PFSK-1 (cell line): Measurements from ENCODE around the gene ADCK2.
A peak's percentile ranks its signal among the peaks of the same experiment; 100 is the strongest.

Experiments used
- FOXP2 ChIP-seq: optimal IDR thresholded peaks from 2 replicates; pipeline ENCODE3; 2011; ENCODE audit warnings: borderline replicate concordance, control low read depth, inconsistent platforms; ENCODE audit not compliant: insufficient read depth; ENCODE audit errors: extremely low read length, extremely low read depth
- POLR2AphosphoS5 ChIP-seq: IDR thresholded peaks from 2 replicates; pipeline ENCODE4 v1.6.1; 2012; ENCODE audit warnings: low read depth, mild to moderate bottlenecking, control low read depth, low read length, moderate library complexity
- SIN3A ChIP-seq: IDR thresholded peaks from 2 replicates; pipeline ENCODE4 v1.6.1; 2012; ENCODE audit warnings: mild to moderate bottlenecking, low read length, moderate library complexity, borderline replicate concordance; ENCODE audit not compliant: insufficient read depth
- TAF1 ChIP-seq: IDR thresholded peaks from 2 replicates; pipeline ENCODE4 v1.6.1; 2012; ENCODE audit warnings: low read length, control low read depth, borderline replicate concordance; ENCODE audit not compliant: insufficient read depth
- TF ChIP-seq, protein P1 (sequence below), 2 experiments: IDR thresholded peaks; 2 replicates each; pipeline versions ENCODE4 v1.6.1 to v1.8.0; 2011 to 2012; ENCODE audit warnings: low read depth in 2 of 2, low read length in 2 of 2, control low read depth in 1 of 2, inconsistent platforms in 1 of 2, mild to moderate bottlenecking in 1 of 2, moderate library complexity in 1 of 2; ENCODE audit not compliant: insufficient read depth in 1 of 2

The ADCK2 gene

GRCh38 chr7:140670343-140670935, 2.3 kb upstream of the ADCK2 start:
- TF ChIP-seq FOXP2 (no peak), TAF1 (no peak)

DNA sequence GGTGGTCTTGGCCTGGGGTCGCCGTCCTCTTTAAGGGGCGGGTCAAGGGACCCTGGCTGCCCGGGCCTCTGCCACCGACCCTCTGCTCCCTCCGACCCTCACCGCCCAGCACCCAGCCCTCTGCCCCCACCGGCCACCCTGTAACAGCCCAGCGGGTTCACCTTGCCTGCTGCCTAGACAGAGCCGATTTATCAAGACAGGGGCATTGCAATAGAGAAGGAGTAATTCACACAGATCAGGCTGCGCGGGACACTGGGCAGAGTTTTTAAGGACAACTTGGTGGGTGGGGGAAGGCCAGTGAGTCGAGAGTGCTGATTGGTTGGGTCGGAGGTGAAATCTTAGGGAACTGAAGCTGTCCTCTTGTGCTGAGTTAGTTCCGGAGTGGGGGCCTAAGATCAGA, 779 bp upstream of the ADCK2 start:
- TF ChIP-seq TAF1 = no peak
- TF ChIP-seq FOXP2 = no peak
- TF ChIP-seq, protein P1, sequence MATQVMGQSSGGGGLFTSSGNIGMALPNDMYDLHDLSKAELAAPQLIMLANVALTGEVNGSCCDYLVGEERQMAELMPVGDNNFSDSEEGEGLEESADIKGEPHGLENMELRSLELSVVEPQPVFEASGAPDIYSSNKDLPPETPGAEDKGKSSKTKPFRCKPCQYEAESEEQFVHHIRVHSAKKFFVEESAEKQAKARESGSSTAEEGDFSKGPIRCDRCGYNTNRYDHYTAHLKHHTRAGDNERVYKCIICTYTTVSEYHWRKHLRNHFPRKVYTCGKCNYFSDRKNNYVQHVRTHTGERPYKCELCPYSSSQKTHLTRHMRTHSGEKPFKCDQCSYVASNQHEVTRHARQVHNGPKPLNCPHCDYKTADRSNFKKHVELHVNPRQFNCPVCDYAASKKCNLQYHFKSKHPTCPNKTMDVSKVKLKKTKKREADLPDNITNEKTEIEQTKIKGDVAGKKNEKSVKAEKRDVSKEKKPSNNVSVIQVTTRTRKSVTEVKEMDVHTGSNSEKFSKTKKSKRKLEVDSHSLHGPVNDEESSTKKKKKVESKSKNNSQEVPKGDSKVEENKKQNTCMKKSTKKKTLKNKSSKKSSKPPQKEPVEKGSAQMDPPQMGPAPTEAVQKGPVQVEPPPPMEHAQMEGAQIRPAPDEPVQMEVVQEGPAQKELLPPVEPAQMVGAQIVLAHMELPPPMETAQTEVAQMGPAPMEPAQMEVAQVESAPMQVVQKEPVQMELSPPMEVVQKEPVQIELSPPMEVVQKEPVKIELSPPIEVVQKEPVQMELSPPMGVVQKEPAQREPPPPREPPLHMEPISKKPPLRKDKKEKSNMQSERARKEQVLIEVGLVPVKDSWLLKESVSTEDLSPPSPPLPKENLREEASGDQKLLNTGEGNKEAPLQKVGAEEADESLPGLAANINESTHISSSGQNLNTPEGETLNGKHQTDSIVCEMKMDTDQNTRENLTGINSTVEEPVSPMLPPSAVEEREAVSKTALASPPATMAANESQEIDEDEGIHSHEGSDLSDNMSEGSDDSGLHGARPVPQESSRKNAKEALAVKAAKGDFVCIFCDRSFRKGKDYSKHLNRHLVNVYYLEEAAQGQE (IDR thresholded peaks at IDR 0.05; ENCODE audit: insufficient read depth in 1 of 2, low read depth in 2 of 2, low read length in 2 of 2) = no peak

DNA sequence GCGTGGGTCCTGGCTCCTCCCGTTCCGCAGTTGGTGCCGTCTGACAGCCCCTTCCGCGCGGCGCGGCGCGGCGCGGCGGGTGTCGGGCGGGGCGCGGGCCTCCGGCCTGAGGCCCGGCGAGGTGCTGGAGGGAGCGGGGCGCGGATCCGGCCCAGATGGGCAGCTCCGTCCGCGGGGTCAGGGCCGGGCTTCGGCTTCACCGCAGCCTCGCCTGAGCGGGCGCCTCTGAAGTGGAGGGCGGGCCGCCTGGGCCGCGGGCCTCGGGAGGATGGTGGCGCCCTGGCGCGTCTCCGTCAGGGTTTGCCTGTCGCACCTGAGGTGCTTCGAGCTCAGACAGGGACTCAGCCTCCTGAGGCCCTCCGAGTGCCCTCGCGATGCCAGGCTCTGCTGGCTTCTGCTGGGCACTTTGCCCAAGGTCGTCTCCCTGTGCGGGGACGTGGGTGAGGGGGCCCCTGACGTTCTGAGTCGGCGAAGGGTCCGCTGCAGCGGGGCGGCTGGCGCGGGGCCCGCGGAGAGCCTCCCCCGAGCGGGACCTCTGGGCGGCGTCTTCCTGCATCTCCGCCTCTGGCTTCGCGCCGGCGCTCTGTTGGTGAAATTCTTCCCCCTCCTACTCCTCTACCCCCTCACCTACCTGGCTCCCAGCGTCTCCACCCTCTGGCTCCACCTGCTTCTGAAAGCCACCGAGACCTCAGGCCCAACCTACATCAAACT, 473 bp downstream of the ADCK2 start:
- TF ChIP-seq TAF1 = no peak
- no peak for TF ChIP-seq POLR2AphosphoS5
- peak; percentile 8 for TF ChIP-seq FOXP2

- TF ChIP-seq SIN3A = no peak
- no peak for TF ChIP-seq TAF1
- no peak for TF ChIP-seq POLR2AphosphoS5
- no peak for TF ChIP-seq FOXP2
- TF ChIP-seq, protein P1 (IDR thresholded peaks at IDR 0.05; ENCODE audit: insufficient read depth in 1 of 2, low read depth in 2 of 2, low read length in 2 of 2) = no peak
These were observed 1.0 kb downstream of the ADCK2 start for GRCh38 chr7:140673774-140674155.

- TF ChIP-seq FOXP2 (no peak), TAF1 (no peak), POLR2AphosphoS5 (no peak), SIN3A (no peak)
- TF ChIP-seq, protein P1 (IDR thresholded peaks at IDR 0.05; ENCODE audit: insufficient read depth in 1 of 2, low read depth in 2 of 2, low read length in 2 of 2) = no peak
These were observed 1.6 kb downstream of the ADCK2 start for GRCh38 chr7:140674356-140674800.

DNA sequence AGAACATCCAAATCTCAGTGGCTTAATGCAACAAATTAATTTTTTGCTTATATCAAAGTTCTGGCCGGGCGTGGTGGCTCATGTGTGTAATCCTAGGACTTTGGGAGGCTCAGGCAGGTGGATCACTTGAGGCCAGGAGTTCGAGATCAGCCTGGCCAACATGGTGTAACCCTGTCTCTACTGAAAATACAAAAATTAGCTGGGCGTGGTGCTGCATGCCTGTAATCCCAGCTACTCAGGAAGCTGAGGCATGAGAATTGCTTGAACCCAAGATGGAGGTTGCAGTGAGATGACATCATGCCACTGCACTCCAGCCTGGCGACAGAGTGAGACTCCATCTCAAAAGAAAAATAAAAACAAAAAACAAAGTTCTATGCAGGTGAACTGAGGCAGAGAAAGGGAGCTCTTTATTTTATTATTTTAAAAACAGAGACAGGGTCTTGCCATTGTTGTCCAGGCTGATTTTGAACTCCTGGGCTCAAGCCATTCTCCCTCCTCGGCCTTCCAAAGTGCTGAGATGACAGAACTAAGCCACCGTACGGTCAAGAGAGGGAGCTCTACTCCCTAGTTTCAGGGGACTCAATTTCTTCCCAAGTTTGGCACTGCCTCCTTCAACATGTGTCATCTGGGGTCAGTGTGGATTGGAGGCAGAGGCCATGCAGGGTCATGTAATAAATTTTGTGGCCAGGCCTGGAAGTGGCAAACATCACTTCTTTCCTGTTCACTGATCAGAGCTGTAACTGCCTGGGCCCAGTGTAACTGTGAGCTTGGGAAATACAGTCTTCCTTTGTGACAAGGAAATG, 2.4 kb downstream of the ADCK2 start:
- TF ChIP-seq POLR2AphosphoS5 (no peak), TAF1 (no peak), SIN3A (no peak), FOXP2 (no peak)
